Measurements from ENCODE around the gene RIN1.

GRCh38 chr11:66314561-66315497 is 21.4 kb downstream of the RIN1 start:
- no peak for TF ChIP-seq CTCF (conservative IDR thresholded peaks at IDR 0.05; ENCODE audit: low read length)
- no peak for TF ChIP-seq EZH2phosphoT487 (IDR thresholded peaks at IDR 0.05; ENCODE audit: borderline replicate concordance)

Data from Loucy (cell line).